IMR-90 (cell line): ENCODE results near the gene CDC42EP3. TPM values are rescaled to one million over a fixed set of nuclear protein-coding genes. Genes with fewer than 3 reads are reported as not detected.

Source experiments
- ATAC-seq: fragments of 200-7000 bp; cut with Tn5 transposase; 2 replicates; pipeline ENCODE4 v1.9.1; 2020; ENCODE audit warnings: low read depth, mild to moderate bottlenecking, moderate library complexity
- BruUV-seq: library from RNA; stranded (reverse); fragments of 400-500 nt; replicated peaks from 2 replicates; lab custom pipeline; 2021; lab: Mats Ljungman, UMichigan
- CTCF ChIA-PET: fragments of 300-600 bp; formaldehyde crosslinking; extraction: SDS; loops from one replicate; lab custom pipeline; 2021; ENCODE audit warnings: antibody characterized with exemption; lab: Yijun Ruan, JAX
- POLR2A ChIA-PET: fragments of 300-600 bp; sonication (Branson Sonifier 250); formaldehyde crosslinking; loops from one replicate; lab custom pipeline; 2022; ENCODE audit warnings: antibody characterized with exemption; ENCODE audit not compliant: unreplicated experiment; lab: Charles Lee
- DNase-seq: peaks from one replicate; pipeline ENCODE4 v3.0.0; 2013
- H2AFZ ChIP-seq: replicated peaks from 2 replicates; pipeline ENCODE3; 2013; ENCODE audit warnings: low read length, mild to moderate bottlenecking; ENCODE audit not compliant: poor library complexity
- H2AK5ac ChIP-seq: 2 replicates; pipeline ENCODE4 v1.6.1; 2013; ENCODE audit warnings: low read depth, low read length, inconsistent platforms
- H2AK9ac ChIP-seq: replicated peaks from 2 replicates; pipeline ENCODE3; 2013; ENCODE audit warnings: mild to moderate bottlenecking, low read depth, low read length, moderate library complexity; ENCODE audit not compliant: poor library complexity
- H2BK120ac ChIP-seq: 2 replicates; pipeline ENCODE4 v1.6.1; 2013; ENCODE audit warnings: low read depth, low read length, inconsistent platforms
- H2BK15ac ChIP-seq: 3 replicates; pipeline ENCODE4 v1.6.1; 2013; ENCODE audit warnings: low read depth, low read length, inconsistent platforms
- H2BK20ac ChIP-seq: 2 replicates; pipeline ENCODE4 v1.6.1; 2013; ENCODE audit warnings: low read depth, mild to moderate bottlenecking, inconsistent platforms, low read length, moderate library complexity
- H2BK5ac ChIP-seq: 2 replicates; pipeline ENCODE4 v1.6.1; 2013; ENCODE audit warnings: mild to moderate bottlenecking, low read depth, low read length, inconsistent platforms; ENCODE audit not compliant: poor library complexity, severe bottlenecking
- H3K14ac ChIP-seq: replicated peaks from 2 replicates; pipeline ENCODE4 v1.6.1; 2013; ENCODE audit warnings: low read depth, low read length, inconsistent platforms
- H3K18ac ChIP-seq: 2 replicates; pipeline ENCODE4 v1.6.1; 2013; ENCODE audit warnings: low read depth, low read length, control low read depth
- H3K23ac ChIP-seq: 2 replicates; pipeline ENCODE4 v1.6.1; 2013; ENCODE audit warnings: low read depth, low read length, inconsistent platforms
- H3K27ac ChIP-seq: 2 replicates; pipeline ENCODE4 v1.5.1; 2013; ENCODE audit warnings: mild to moderate bottlenecking, control low read depth, low read length; ENCODE audit not compliant: insufficient read depth
- H3K27me3 ChIP-seq: 2 replicates; pipeline ENCODE4 v1.6.1; 2013; ENCODE audit warnings: low read length; ENCODE audit not compliant: control insufficient read depth, insufficient read depth
- H3K36me3 ChIP-seq: 2 replicates; pipeline ENCODE4 v1.6.1; 2013; ENCODE audit warnings: low read length, mixed read lengths; ENCODE audit not compliant: control insufficient read depth, insufficient read depth
- H3K4ac ChIP-seq: 2 replicates; pipeline ENCODE4 v1.6.1; 2013; ENCODE audit warnings: low read depth, low read length, inconsistent platforms
- H3K4me1 ChIP-seq: 2 replicates; pipeline ENCODE4 v1.6.1; 2013; ENCODE audit warnings: low read length, mixed read lengths; ENCODE audit not compliant: control insufficient read depth, insufficient read depth
- H3K4me2 ChIP-seq: 2 replicates; pipeline ENCODE4 v1.6.1; 2013; ENCODE audit warnings: low read depth, mild to moderate bottlenecking, control low read depth, low read length, moderate library complexity
- H3K4me3 ChIP-seq: 2 replicates; pipeline ENCODE4 v1.5.1; 2013; ENCODE audit warnings: low read depth, mild to moderate bottlenecking, control low read depth, low read length, moderate library complexity; ENCODE audit not compliant: insufficient read depth
- H3K56ac ChIP-seq: 2 replicates; pipeline ENCODE4 v1.6.1; 2013; ENCODE audit warnings: low read length, inconsistent platforms; ENCODE audit not compliant: insufficient read depth; ENCODE audit errors: extremely low read depth
- H3K79me1 ChIP-seq, 2 experiments: 2 replicates each; pipeline ENCODE4 v1.6.1; 2013; ENCODE audit warnings: low read length in 2 of 2, inconsistent platforms in 1 of 2, low read depth in 1 of 2
- H3K9ac ChIP-seq: 2 replicates; pipeline ENCODE4 v1.6.1; 2013; ENCODE audit warnings: low read depth, low read length, control low read depth
- H3K9me1 ChIP-seq: 2 replicates; pipeline ENCODE4 v1.6.1; 2013; ENCODE audit warnings: low read length, inconsistent platforms; ENCODE audit not compliant: insufficient read depth
- H3K9me3 ChIP-seq: 2 replicates; pipeline ENCODE4 v1.6.1; 2013; ENCODE audit warnings: low read length; ENCODE audit not compliant: control insufficient read depth, insufficient read depth
- H4K20me1 ChIP-seq: 2 replicates; pipeline ENCODE4 v1.6.1; 2013; ENCODE audit warnings: low read length, inconsistent platforms; ENCODE audit not compliant: insufficient read depth
- H4K5ac ChIP-seq: 2 replicates; pipeline ENCODE4 v1.6.1; 2013; ENCODE audit warnings: mild to moderate bottlenecking, low read depth, low read length, control low read depth
- H4K8ac ChIP-seq, 2 experiments: 2 replicates each; pipeline ENCODE4 v1.6.1; 2013; ENCODE audit warnings: low read depth in 2 of 2, low read length in 2 of 2, control low read depth in 1 of 2, inconsistent platforms in 1 of 2
- H4K91ac ChIP-seq: 2 replicates; pipeline ENCODE4 v1.6.1; 2013; ENCODE audit warnings: low read depth, low read length, inconsistent platforms; ENCODE audit not compliant: insufficient read depth
- BHLHE40 ChIP-seq: fragments of 150-350 bp; IDR thresholded peaks from 2 replicates; pipeline ENCODE4 v1.6.1; 2016; ENCODE audit warnings: mild to moderate bottlenecking, low read depth, low read length
- CEBPB ChIP-seq: IDR thresholded peaks from 2 replicates; pipeline ENCODE4 v1.6.1; 2012; ENCODE audit warnings: low read depth, low read length, improper control_type of control experiment
- CHD1 ChIP-seq: IDR thresholded peaks from 2 replicates; pipeline ENCODE4 v1.6.1; 2012; ENCODE audit warnings: low read depth, low read length, improper control_type of control experiment
- FOS ChIP-seq: fragments of 150-350 bp; IDR thresholded peaks from 2 replicates; pipeline ENCODE4 v1.6.1; 2016; ENCODE audit warnings: low read depth, low read length
- MAFK ChIP-seq: IDR thresholded peaks from 2 replicates; pipeline ENCODE4 v1.6.1; 2012; ENCODE audit warnings: low read depth, low read length, improper control_type of control experiment
- MAZ ChIP-seq: IDR thresholded peaks from 2 replicates; pipeline ENCODE4 v1.6.1; 2012; ENCODE audit warnings: low read depth, mild to moderate bottlenecking, low read length, improper control_type of control experiment, moderate library complexity, borderline replicate concordance
- MXI1 ChIP-seq: IDR thresholded peaks from 2 replicates; pipeline ENCODE4 v1.6.1; 2012; ENCODE audit warnings: low read depth, mild to moderate bottlenecking, low read length, moderate library complexity, borderline replicate concordance
- NFE2L2 ChIP-seq: fragments of 150-350 bp; IDR thresholded peaks from 2 replicates; pipeline ENCODE4 v1.6.1; 2016; ENCODE audit warnings: low read depth, mild to moderate bottlenecking, low read length
- POLR2A ChIP-seq: IDR thresholded peaks from 2 replicates; pipeline ENCODE4 v1.6.1; 2012; ENCODE audit warnings: mild to moderate bottlenecking, low read depth, low read length
- RAD21 ChIP-seq: IDR thresholded peaks from 2 replicates; pipeline ENCODE4 v1.6.1; 2012; ENCODE audit warnings: low read length, improper control_type of control experiment
- RCOR1 ChIP-seq: IDR thresholded peaks from 2 replicates; pipeline ENCODE4 v1.6.1; 2012; ENCODE audit warnings: mild to moderate bottlenecking, low read length, improper control_type of control experiment; ENCODE audit not compliant: insufficient replicate concordance
- RFX5 ChIP-seq: IDR thresholded peaks from 2 replicates; pipeline ENCODE4 v1.8.0; 2012; ENCODE audit warnings: low read depth, mild to moderate bottlenecking, low read length, moderate library complexity
- SMC3 ChIP-seq: fragments of 150-350 bp; IDR thresholded peaks from 2 replicates; pipeline ENCODE4 v1.6.1; 2016; ENCODE audit warnings: low read depth, mild to moderate bottlenecking, antibody characterized with exemption, low read length, moderate library complexity
- dilution Hi-C: fragments of 300-500 bp; cut with HindIII; formaldehyde crosslinking; loops from one replicate; pipeline ENCODE4 v1.14.3; 2018; ENCODE audit warnings: low sequenced_read_pairs; ENCODE audit not compliant: unreplicated experiment
- in situ Hi-C: fragments of 300-500 bp; cut with MboI; formaldehyde crosslinking; loops from 3 replicates; pipeline ENCODE4 v1.14.3; 2019; ENCODE audit warnings: low sequenced_read_pairs, inconsistent platforms, mixed read lengths
- intact Hi-C: fragments of 100-400 bp; cut with micrococcal nuclease; formaldehyde crosslinking; loops from 2 replicates; pipeline ENCODE4 v1.10.0; 2022
- polyA plus RNA-seq, 3 experiments: library from polyadenylated mRNA; depleted of rRNA; stranded (reverse); fragments of >200 nt; gene quantifications; 2 replicates each; pipeline ENCODE4 v1.2.3, GENCODE V29; 2012; ENCODE audit warnings: low replicate concordance in 1 of 3
- total RNA-seq: library from RNA; depleted of rRNA; stranded (reverse); fragments of >200 nt; gene quantifications from 2 replicates; pipeline ENCODE4 v1.2.3, GENCODE V29; 2012
- TF ChIP-seq, protein P1 (sequence below): conservative IDR thresholded peaks from 2 replicates; pipeline ENCODE4 v1.5.1; 2012; ENCODE audit warnings: mild to moderate bottlenecking, low read depth, low read length, improper control_type of control experiment
- TF ChIP-seq, protein P2 (sequence below): fragments of 150-350 bp; IDR thresholded peaks from 2 replicates; pipeline ENCODE4 v1.6.1; 2017; ENCODE audit warnings: mild to moderate bottlenecking, antibody characterized with exemption, low read length, low read depth
- TF ChIP-seq, protein P3 (sequence below): fragments of 150-350 bp; IDR thresholded peaks from 2 replicates; pipeline ENCODE4 v1.6.1; 2016; ENCODE audit warnings: low read depth, mild to moderate bottlenecking, low read length, moderate library complexity, borderline replicate concordance

Gene CDC42EP3
- total and polyA plus RNA-seq, 2 of the 4 experiments (the other 2 are of a cell fraction) = 167 to 193 TPM

DNA sequence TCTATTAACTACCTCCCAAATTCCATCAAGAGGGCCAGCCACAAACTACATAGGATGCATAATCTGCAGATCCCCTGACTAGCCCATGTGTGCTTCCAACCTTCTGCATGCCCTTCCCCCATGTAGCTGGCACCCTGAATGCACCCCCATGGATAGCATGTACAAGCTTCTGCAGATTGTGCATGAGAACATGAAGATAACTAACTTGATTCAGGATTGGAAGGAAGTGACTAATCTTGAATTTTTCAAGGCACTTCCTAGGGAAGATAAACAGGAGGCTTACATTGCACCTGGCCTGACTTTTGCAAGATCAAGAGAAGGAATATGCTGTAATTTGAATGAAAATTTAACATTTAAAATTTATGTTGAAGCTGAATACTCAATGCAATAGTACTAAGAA, 66.7 kb downstream of the CDC42EP3 start:
- in situ Hi-C loops (no loop called here), intact Hi-C loops (no loop called here), dilution Hi-C loops (no loop called here)
- Histone ChIP-seq H3K4me3 (no peak overlapping the region), H4K20me1 (no peaks in the 10 kb centered on the region), H2BK5ac (no peak overlapping the region), H3K4ac (no peak overlapping the region; the same call in 1 of the 2 replicates), H2AFZ (no peak overlapping the region), H2BK20ac (peak overlapping the region; percentile 57; the same call in 1 of the 2 replicates), H3K9me1 (peaks cover 4% of the 10 kb centered on the region; the same call in 1 of the 2 replicates), H3K14ac (0 out of 2 replicates have a peak overlapping the region, but pooled peaks have one; percentile 38), H3K27ac (no peak overlapping the region), H2BK15ac (0 out of 3 replicates have a peak overlapping the region, but pooled peaks have one; percentile 7), H4K8ac (no peak overlapping the region), H3K23ac (no peak overlapping the region), H3K4me2 (no peak overlapping the region), H3K18ac (no peak overlapping the region; the same call in 1 of the 2 replicates), H4K5ac (no peak overlapping the region), H3K36me3 (no peaks in the 10 kb centered on the region), H3K4me1 (peaks cover 9% of the 10 kb centered on the region), H3K9ac (no peak overlapping the region), H2AK9ac (no peak overlapping the region), H2AK5ac (peak overlapping the region; percentile 21; the same call in 1 of the 2 replicates), H3K79me1 (no peaks in the 10 kb centered on the region), H3K9me3 (no peaks in the 10 kb centered on the region), H3K27me3 (no peaks in the 10 kb centered on the region), H2BK120ac (no peak overlapping the region), H3K56ac (no peak overlapping the region), H4K91ac (no peak overlapping the region)
- ChIA-PET CTCF (no interaction called here), POLR2A (no interaction called here)
- no peak for TF ChIP-seq FOS
- no peak for TF ChIP-seq NFE2L2
- no peak for TF ChIP-seq MXI1
- TF ChIP-seq, protein P1, sequence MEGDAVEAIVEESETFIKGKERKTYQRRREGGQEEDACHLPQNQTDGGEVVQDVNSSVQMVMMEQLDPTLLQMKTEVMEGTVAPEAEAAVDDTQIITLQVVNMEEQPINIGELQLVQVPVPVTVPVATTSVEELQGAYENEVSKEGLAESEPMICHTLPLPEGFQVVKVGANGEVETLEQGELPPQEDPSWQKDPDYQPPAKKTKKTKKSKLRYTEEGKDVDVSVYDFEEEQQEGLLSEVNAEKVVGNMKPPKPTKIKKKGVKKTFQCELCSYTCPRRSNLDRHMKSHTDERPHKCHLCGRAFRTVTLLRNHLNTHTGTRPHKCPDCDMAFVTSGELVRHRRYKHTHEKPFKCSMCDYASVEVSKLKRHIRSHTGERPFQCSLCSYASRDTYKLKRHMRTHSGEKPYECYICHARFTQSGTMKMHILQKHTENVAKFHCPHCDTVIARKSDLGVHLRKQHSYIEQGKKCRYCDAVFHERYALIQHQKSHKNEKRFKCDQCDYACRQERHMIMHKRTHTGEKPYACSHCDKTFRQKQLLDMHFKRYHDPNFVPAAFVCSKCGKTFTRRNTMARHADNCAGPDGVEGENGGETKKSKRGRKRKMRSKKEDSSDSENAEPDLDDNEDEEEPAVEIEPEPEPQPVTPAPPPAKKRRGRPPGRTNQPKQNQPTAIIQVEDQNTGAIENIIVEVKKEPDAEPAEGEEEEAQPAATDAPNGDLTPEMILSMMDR = no peak
- no peak for TF ChIP-seq CHD1
- no peak for TF ChIP-seq CEBPB
- TF ChIP-seq BHLHE40 = no peak
- no peak for TF ChIP-seq MAFK
- no peak for TF ChIP-seq MAZ
- TF ChIP-seq, protein P2, sequence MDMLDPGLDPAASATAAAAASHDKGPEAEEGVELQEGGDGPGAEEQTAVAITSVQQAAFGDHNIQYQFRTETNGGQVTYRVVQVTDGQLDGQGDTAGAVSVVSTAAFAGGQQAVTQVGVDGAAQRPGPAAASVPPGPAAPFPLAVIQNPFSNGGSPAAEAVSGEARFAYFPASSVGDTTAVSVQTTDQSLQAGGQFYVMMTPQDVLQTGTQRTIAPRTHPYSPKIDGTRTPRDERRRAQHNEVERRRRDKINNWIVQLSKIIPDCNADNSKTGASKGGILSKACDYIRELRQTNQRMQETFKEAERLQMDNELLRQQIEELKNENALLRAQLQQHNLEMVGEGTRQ = no peak
- TF ChIP-seq RFX5 = no peak
- no peak for TF ChIP-seq RCOR1
- TF ChIP-seq POLR2A = no peak
- no peak for TF ChIP-seq RAD21
- no peak for TF ChIP-seq SMC3
- TF ChIP-seq, protein P3, sequence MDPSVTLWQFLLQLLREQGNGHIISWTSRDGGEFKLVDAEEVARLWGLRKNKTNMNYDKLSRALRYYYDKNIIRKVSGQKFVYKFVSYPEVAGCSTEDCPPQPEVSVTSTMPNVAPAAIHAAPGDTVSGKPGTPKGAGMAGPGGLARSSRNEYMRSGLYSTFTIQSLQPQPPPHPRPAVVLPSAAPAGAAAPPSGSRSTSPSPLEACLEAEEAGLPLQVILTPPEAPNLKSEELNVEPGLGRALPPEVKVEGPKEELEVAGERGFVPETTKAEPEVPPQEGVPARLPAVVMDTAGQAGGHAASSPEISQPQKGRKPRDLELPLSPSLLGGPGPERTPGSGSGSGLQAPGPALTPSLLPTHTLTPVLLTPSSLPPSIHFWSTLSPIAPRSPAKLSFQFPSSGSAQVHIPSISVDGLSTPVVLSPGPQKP = no peak
- ATAC-seq = peak; percentile 61
- DNase-seq = peak; percentile 73
- no TSS peak for BruUV-seq
